ENCODE data around the gene ST7. TPM values are rescaled to one million over a fixed set of nuclear protein-coding genes. Genes with fewer than 3 reads are reported as not detected.

The ST7 gene
- total and polyA plus RNA-seq, 2 donors (not counting 3 experiments of a cell fraction or from before 2014, with no cell fraction given) = 18.6 to 24.9 TPM

DNA sequence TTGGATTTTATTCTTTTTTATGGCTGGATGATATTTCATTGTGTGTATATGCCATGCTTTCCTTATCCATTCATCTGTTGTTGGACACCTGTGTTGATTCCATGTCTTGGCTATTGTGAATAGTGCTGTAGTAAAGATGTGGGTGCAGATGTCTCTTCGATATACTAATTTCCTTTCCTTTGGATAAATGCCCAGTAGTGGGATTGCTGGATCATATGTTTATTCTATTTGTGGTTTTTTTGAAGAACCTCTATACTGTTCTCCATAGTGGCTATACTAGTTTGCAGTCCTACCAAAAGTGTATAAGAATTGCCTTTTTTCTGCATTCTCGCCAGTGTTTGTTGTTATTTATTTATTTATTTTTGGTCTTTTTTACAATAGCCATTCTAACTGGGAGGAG, 209.8 kb downstream of the ST7 start:
- no peaks in the 10 kb centered on the region for H3K36me3 ChIP-seq (ENCODE audit: control insufficient read depth in 2 of 2, extremely low read depth in 1 of 2, insufficient read depth in 2 of 2, low read length in 2 of 2)
- H3K4me1 ChIP-seq (ENCODE audit: control insufficient read depth, extremely low read depth, insufficient read depth, low read length) = peaks cover 6% of the 10 kb centered on the region
- no peak overlapping the region for H2AFZ ChIP-seq (ENCODE audit: low read depth, low read length)
- H4K20me1 ChIP-seq (replicated peaks; ENCODE audit: control insufficient read depth, extremely low read depth, insufficient read depth, low read length) = no peaks in the 10 kb centered on the region
- no TSS peak for BruUV-seq (replicated peaks)
- no peak overlapping the region for H3K4me3 ChIP-seq (replicated peaks in 1 of 3; ENCODE audit: insufficient read depth in 1 of 3, low read depth in 1 of 3, low read length in 3 of 3)
- TF ChIP-seq EZH2 (IDR thresholded peaks at IDR 0.05; ENCODE audit: borderline replicate concordance, low read depth, low read length, severe bottlenecking) (no peak), POLR2AphosphoS5 (IDR thresholded peaks at IDR 0.05; ENCODE audit: insufficient read depth, low read depth, low read length) (no peak), POLR2A (IDR thresholded peaks at IDR 0.05; ENCODE audit: low read depth, low read length) (no peak), GATA2 (IDR thresholded peaks at IDR 0.05; ENCODE audit: insufficient read depth, insufficient read length, low read depth, low read length) (no peak), MYC (IDR thresholded peaks at IDR 0.05; ENCODE audit: low read depth, low read length) (no peak), JUN (IDR thresholded peaks at IDR 0.05; ENCODE audit: borderline replicate concordance, insufficient read depth, insufficient read length, low read depth) (no peak), FOS (IDR thresholded peaks at IDR 0.05; ENCODE audit: borderline replicate concordance, insufficient read depth, low read length) (no peak)
- TF ChIP-seq, protein P1, sequence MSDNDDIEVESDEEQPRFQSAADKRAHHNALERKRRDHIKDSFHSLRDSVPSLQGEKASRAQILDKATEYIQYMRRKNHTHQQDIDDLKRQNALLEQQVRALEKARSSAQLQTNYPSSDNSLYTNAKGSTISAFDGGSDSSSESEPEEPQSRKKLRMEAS (IDR thresholded peaks at IDR 0.05; ENCODE audit: insufficient read depth, insufficient read length) = no peak
- TF ChIP-seq, protein P2, sequence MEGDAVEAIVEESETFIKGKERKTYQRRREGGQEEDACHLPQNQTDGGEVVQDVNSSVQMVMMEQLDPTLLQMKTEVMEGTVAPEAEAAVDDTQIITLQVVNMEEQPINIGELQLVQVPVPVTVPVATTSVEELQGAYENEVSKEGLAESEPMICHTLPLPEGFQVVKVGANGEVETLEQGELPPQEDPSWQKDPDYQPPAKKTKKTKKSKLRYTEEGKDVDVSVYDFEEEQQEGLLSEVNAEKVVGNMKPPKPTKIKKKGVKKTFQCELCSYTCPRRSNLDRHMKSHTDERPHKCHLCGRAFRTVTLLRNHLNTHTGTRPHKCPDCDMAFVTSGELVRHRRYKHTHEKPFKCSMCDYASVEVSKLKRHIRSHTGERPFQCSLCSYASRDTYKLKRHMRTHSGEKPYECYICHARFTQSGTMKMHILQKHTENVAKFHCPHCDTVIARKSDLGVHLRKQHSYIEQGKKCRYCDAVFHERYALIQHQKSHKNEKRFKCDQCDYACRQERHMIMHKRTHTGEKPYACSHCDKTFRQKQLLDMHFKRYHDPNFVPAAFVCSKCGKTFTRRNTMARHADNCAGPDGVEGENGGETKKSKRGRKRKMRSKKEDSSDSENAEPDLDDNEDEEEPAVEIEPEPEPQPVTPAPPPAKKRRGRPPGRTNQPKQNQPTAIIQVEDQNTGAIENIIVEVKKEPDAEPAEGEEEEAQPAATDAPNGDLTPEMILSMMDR (IDR thresholded peaks at IDR 0.05; ENCODE audit: extremely low read depth in 1 of 2, insufficient read depth in 1 of 2, low read depth in 1 of 2, low read length in 2 of 2) = no peak
- no peaks in the 10 kb centered on the region for H3K79me2 ChIP-seq (ENCODE audit: control insufficient read depth, insufficient read depth, low read length)
- H3K9me3 ChIP-seq (replicated peaks; ENCODE audit: control insufficient read depth, insufficient read depth, low read length) = no peaks in the 10 kb centered on the region
- H3K27ac ChIP-seq (ENCODE audit: insufficient read depth, low read depth, low read length) = no peak overlapping the region
- H3K9ac ChIP-seq (replicated peaks; ENCODE audit: extremely low read depth, insufficient read depth, low read length) = no peak overlapping the region
- dilution Hi-C loops (cut with MboI; ENCODE audit: extremely low pct_ligation_motif_present, low sequenced_read_pairs) = no loop called here
- DNase-seq (ENCODE audit: low read depth, low spot score) = no peak
- no peaks in the 10 kb centered on the region for H3K27me3 ChIP-seq (ENCODE audit: control insufficient read depth in 2 of 2, insufficient read depth in 2 of 2, low read length in 2 of 2)
- CTCF ChIA-PET = no interaction called here
- no peak for FAIRE-seq
- H3K9me1 ChIP-seq (replicated peaks; ENCODE audit: control insufficient read depth, extremely low read depth, insufficient read depth, low read length) = no peaks in the 10 kb centered on the region
- intact Hi-C loops (cut with micrococcal nuclease) = no loop called here
- POLR2A ChIA-PET = no interaction called here
- no peak overlapping the region for H3K4me2 ChIP-seq (ENCODE audit: insufficient read depth, low read length)

All from endothelial cell of umbilical vein (primary cell).